ENCODE data around the gene CLCA2.

The CLCA2 gene

GRCh38 chr1:86477256-86477655 lies 53.3 kb downstream of the CLCA2 start:
- no peak for TF ChIP-seq GATA2 (IDR thresholded peaks at IDR 0.05; ENCODE audit: low read depth, low read length)

GRCh38 chr1:86477682-86478081 lies 53.7 kb downstream of the CLCA2 start:
- TF ChIP-seq GATA2 (IDR thresholded peaks at IDR 0.05; ENCODE audit: low read depth, low read length) (no peak), GATA3 (IDR thresholded peaks at IDR 0.05; ENCODE audit: low read depth, low read length) (no peak)

- TF ChIP-seq GATA3 (IDR thresholded peaks at IDR 0.05; ENCODE audit: low read depth, low read length) (no peak), GATA2 (IDR thresholded peaks at IDR 0.05; ENCODE audit: low read depth, low read length) (no peak)
Measured at GRCh38 chr1:86478416-86479156, 54.6 kb downstream of the CLCA2 start.

- TF ChIP-seq GATA2 (IDR thresholded peaks at IDR 0.05; ENCODE audit: low read depth, low read length) (no peak), GATA3 (IDR thresholded peaks at IDR 0.05; ENCODE audit: low read depth, low read length) (no peak)
Measured at GRCh38 chr1:86481966-86482365, 58.0 kb downstream of the CLCA2 start.

- TF ChIP-seq GATA2 (IDR thresholded peaks at IDR 0.05; ENCODE audit: low read depth, low read length) (no peak), GATA3 (IDR thresholded peaks at IDR 0.05; ENCODE audit: low read depth, low read length) (no peak)
Measured at GRCh38 chr1:86487131-86487810, 63.3 kb downstream of the CLCA2 start.

- no peak for TF ChIP-seq GATA3 (IDR thresholded peaks at IDR 0.05; ENCODE audit: low read depth, low read length)
- no peak for TF ChIP-seq GATA2 (IDR thresholded peaks at IDR 0.05; ENCODE audit: low read depth, low read length)
Measured at GRCh38 chr1:86487811-86488141, 63.8 kb downstream of the CLCA2 start.

GRCh38 chr1:86489242-86489878 lies 65.4 kb downstream of the CLCA2 start:
- TF ChIP-seq GATA3 (IDR thresholded peaks at IDR 0.05; ENCODE audit: low read depth, low read length) (no peak), GATA2 (IDR thresholded peaks at IDR 0.05; ENCODE audit: low read depth, low read length) (no peak)

- TF ChIP-seq GATA3 (IDR thresholded peaks at IDR 0.05; ENCODE audit: low read depth, low read length) (no peak), GATA2 (IDR thresholded peaks at IDR 0.05; ENCODE audit: low read depth, low read length) (no peak)
Measured at GRCh38 chr1:86491171-86491950, 67.4 kb downstream of the CLCA2 start.

- TF ChIP-seq GATA3 (IDR thresholded peaks at IDR 0.05; ENCODE audit: low read depth, low read length) (no peak), GATA2 (IDR thresholded peaks at IDR 0.05; ENCODE audit: low read depth, low read length) (no peak)
Measured at GRCh38 chr1:86498281-86498680, 74.3 kb downstream of the CLCA2 start.

GRCh38 chr1:86499987-86500593 lies 76.1 kb downstream of the CLCA2 start:
- no peak for TF ChIP-seq GATA2 (IDR thresholded peaks at IDR 0.05; ENCODE audit: low read depth, low read length)
- no peak for TF ChIP-seq GATA3 (IDR thresholded peaks at IDR 0.05; ENCODE audit: low read depth, low read length)

GRCh38 chr1:86500714-86501113 lies 76.7 kb downstream of the CLCA2 start:
- TF ChIP-seq GATA2 (IDR thresholded peaks at IDR 0.05; ENCODE audit: low read depth, low read length) (no peak), GATA3 (IDR thresholded peaks at IDR 0.05; ENCODE audit: low read depth, low read length) (no peak)

GRCh38 chr1:86502721-86503405 lies 78.9 kb downstream of the CLCA2 start:
- TF ChIP-seq GATA3 (IDR thresholded peaks at IDR 0.05; ENCODE audit: low read depth, low read length) (no peak), GATA2 (IDR thresholded peaks at IDR 0.05; ENCODE audit: low read depth, low read length) (no peak)

GRCh38 chr1:86503406-86504136 lies 79.6 kb downstream of the CLCA2 start:
- TF ChIP-seq GATA2 (IDR thresholded peaks at IDR 0.05; ENCODE audit: low read depth, low read length) (no peak), GATA3 (IDR thresholded peaks at IDR 0.05; ENCODE audit: low read depth, low read length) (no peak)
